ENCODE results near the gene CEND1.

Gene CEND1

GRCh38 chr11:789943-790342, at the start of gene CEND1:
Gene CEND1 (minus strand): TSS chr11:790090. CDS start chr11:788576, 1,514 bp downstream.
- DNase-seq, result peak; percentile 26 to 58

GRCh38 chr11:839280-839623, 49.4 kb upstream of the CEND1 start:
- no peak for DNase-seq

DNA sequence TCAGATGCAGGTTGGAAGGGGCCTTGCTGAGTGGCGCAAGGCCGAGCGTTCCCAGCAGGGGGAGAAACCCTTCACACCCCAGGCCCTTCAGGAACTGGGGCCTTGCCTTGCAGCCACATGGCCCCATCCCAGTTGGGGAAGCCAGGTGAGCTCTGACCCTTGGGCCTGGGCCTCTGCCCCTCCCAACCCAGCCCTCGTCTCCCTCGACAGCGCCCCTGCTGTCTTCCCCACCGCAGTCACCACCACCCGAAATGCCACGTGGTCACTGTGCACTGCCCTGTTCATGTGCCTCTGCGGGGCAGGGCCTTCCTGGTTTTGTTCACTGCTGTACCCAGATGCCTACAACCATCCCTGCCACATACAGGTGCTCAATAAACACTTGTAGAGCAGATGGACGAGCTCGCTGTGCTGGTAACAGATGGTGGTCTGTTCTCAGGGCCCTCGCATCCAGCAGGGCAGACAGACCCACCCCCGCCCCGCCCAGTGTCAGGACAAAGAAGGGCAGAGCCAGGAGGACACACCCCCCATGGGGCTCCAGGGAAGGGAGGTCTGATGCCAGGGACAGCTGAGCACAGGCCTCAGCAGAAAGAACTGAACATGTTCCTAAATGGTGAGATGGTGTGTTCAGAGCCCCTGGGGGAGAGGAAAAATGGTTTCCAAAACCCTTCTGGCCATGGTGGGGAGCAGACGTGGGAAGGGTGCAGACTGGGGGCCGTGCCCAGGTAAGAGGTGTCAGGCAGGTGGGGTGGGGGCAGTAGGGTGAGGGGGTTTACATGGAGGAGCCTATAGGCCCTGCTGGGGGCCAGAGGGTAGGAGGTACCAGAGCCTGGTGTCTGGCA, 48.8 kb upstream of the CEND1 start:
- no peak for DNase-seq

GRCh38 chr11:837990-838307, 48.1 kb upstream of the CEND1 start:
- no peak for DNase-seq

DNA sequence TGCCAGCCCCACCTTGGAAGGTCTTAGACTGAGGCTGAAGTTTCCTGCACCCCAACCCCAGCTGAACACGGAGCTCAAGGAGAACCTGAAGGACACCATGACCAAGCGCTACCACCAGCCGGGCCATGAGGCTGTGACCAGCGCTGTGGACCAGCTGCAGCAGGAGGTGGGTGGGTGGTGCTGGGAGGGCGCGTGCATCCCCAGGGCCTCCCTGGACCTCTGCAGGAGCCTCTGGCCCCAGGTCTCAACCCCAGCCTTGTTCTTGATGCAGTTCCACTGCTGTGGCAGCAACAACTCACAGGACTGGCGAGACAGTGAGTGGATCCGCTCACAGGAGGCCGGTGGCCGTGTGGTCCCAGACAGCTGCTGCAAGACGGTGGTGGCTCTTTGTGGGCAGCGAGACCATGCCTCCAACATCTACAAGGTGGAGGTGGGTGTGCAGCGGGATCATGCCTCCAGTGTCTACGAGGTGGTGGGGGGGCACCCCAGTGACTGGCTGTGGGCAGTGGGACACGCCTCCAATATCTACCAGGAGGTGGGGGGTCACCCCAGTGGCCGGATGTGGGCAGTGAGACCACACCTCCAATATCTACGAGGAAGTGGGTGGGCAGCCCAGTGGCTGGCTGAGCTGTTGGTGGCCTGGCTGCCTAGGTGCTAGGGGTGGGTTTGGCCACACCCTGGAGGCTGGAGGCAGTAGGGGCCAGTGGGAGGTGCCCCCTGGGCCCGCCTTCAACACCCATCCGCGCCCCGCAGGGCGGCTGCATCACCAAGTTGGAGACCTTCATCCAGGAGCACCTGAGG, 47.5 kb upstream of the CEND1 start:
- no peak for DNase-seq

- no peak for DNase-seq
Measured at GRCh38 chr11:836700-837099, 46.8 kb upstream of the CEND1 start.

DNA sequence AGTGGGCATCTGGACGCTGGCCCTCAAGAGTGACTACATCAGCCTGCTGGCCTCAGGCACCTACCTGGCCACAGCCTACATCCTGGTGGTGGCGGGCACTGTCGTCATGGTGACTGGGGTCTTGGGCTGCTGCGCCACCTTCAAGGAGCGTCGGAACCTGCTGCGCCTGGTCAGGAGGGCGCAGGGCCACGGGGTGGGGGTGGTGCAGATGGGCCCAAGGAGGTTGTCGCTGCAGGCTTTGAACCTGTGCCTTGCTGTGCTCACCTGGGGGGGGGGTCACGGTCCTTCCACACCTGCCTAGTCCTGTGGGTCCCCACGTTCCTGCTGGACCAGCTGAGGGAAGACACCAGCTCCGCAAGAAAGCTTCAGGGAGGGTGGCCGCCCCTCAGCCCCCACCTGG, 46.4 kb upstream of the CEND1 start:
- no peak for DNase-seq

- DNase-seq, result no peak
Measured at GRCh38 chr11:834371-835316, 44.8 kb upstream of the CEND1 start.

DNA sequence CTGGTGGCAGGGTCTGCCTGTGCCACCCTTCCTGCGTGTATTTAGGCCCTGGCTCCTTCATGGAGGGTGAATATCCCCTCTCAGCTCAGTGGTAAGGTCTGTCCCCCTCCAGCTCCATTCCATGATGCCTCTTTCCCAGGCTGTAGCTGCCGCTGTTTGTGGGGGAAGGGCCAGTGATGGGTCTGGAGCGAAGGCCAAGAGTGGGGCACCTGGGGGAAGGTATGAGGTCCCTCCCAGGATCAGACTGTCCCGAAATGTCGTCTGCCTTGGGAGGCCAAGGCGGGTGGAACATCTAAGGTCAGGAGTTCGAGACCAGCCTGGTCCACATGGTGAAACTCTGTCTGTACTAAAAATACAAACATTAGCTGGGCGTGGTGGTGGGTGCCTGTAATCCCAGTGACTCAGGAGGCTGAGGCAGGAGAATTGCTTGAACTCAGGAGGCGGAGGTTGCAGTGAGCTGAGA, 44.0 kb upstream of the CEND1 start:
- no peak for DNase-seq

DNA sequence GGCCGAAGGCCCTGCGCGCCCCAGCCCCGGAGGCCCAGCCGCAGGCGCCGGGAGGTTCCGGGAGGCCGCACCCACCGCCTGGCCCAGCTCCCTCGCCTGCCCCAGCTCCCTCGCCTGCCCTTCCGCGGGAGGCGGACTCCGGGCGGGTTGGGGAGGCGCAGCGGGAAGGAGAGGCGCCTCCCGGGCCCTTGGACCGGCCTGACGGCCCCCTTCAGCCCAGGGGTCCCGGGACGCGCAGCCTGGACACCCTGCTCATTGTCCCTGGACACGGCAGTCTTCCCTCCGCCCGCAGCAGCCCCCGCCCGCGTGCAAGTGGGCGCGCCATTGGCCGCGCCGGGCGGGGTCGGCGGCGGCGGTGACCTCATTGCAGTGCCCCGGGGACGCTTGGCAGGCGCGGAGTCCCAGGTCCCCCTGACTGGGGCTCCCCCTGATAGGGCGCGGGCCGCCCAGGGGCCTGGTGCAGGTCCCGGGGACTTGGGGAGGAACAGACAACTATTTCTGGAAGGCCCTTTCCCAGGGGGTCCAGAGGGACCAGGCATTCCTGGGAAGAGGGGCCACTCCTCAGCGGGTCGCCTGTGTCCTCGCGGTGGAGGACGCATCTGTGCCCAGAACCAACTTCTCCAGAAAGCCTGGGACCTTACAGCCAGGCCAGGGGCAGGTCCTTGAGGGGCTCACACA, 43.4 kb upstream of the CEND1 start:
- no peak for DNase-seq

- peak; percentile 52 to 60 for DNase-seq
Measured at GRCh38 chr11:832529-833113, 42.7 kb upstream of the CEND1 start, which contains the start of gene CD151. Gene CD151 (plus strand): TSS chr11:832952. CDS start chr11:836070, 3,118 bp downstream.

- no peak for DNase-seq
Measured at GRCh38 chr11:831961-832528, 42.2 kb upstream of the CEND1 start.

DNA sequence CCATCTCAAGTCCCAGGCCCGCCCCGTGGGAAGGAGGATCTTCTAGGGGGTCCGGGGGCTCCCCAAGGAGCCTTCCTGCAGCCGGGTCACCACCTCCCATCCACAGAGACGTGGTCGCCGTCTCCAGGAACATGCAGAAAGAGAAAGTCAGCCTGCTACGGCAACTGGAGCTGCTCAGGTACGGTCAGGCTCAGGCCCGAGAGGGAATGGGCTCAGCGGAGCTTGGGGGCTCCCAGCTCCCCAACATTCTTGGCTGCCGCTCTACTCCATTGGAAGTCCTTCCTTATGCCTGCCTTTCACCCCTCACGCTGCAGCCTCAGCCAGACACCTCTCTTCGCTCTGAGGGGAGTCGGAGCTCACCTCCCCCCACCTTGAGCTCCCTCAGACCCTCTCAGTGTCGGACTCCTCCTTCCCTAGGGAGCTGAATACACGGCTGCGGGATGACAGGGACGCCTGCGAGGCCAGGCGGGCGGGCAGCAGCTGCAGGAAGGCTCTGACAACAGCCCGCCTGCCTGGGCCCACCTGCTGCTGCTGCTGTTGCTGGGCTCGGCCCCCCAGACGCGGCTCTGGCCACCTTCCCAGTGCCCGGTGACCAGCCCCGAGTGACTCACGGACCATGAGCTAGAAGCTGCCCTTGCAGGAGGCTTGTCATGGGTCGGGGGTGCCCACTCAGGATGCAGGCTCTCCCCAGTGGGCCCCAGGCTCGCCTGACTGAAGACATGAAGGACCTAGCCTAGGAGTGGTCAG, 41.4 kb upstream of the CEND1 start:
- DNase-seq, result no peak

GRCh38 chr11:830295-831117, 40.6 kb upstream of the CEND1 start:
- peak; percentile 47 to 53 for DNase-seq

DNA sequence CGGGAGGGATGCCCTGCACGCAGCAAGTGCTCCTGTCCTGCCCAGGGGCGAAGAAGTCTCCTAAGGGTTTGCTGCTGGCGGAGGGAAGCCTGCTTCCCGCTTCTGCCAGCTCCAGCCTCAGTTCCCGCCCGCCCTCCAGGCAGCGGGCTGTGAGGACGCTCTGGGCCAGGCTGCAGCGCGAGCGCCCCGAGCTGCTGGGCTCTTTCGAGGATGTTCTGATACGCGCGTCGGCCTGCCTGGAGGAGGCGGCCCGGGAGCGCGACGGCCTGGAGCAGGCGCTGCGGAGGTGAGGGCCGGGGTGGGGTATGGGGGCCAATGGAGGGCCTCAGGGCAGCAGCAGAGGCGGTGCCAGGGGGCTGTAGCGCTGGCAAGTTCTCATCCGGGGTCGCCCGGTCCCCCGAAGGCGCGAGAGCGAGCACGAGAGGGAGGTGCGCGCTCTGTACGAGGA, 40.0 kb upstream of the CEND1 start:
- DNase-seq, result no peak

GRCh38 chr11:829176-829846, 39.4 kb upstream of the CEND1 start:
- DNase-seq, result no peak

GRCh38 chr11:828506-829175, 38.8 kb upstream of the CEND1 start:
- no peak for DNase-seq

DNA sequence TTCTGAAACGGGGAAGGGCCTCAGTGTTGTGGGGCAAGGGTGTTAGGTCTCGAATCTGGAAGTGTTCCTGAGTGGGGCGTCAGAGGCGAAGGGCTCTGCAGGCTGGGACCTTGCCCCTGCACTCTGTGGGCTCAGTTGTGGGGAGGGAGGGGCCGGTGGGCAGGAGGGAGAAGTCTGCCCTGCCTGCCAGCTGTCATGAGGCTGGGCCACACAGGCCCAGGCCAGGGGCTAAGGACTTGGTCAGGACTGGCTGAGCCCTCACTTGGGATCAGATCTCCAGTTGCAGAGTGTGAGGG, 38.0 kb upstream of the CEND1 start, which contains the start of gene CRACR2B:
TSS of gene CRACR2B (plus strand) at position 23 of the 296 bp plus-strand sequence. CDS start 689 bp downstream, outside the sequence.
- DNase-seq, result no peak
